Measurements from ENCODE around the gene GPX8. TPM values are rescaled to one million over a fixed set of nuclear protein-coding genes. Genes with fewer than 3 reads are reported as not detected.

The GPX8 gene
- total and polyA plus RNA-seq, 9 of the 15 experiments (the other 6 are each of a cell fraction or from before 2014, with no cell fraction given): 0.62 to 1.8 (median 1.2) TPM

DNA sequence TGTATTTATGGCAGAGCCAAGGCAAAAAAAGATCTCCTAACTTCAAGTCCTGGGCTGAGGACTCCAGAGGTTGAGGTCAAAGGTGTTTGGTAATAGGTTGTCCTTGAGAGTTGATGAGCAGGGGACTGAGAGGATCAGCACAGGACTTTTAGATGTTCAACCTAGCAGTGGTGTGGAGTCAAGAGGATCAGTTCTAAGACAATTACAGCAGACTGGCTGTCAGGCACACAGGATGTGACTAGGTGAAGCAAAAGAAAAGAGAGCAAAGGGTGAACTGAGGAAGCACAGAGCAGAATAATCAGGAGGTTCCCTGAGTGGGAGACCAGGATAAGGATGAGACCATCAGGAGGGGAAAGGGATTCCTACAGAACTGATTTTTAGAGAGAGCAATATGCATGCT, 46.6 kb upstream of the GPX8 start:
- ChIA-PET POLR2A (no interaction called here), CTCF (ENCODE audit: low intra/inter-chr PET ratio) (no interaction called here)
- in situ Hi-C loops (cut with MboI): no loop called here
- H3K9me3 ChIP-seq (replicated peaks; ENCODE audit: control insufficient read depth, insufficient read depth, low read depth, low read length): no peaks in the 10 kb centered on the region
- H3K4me3 ChIP-seq: no peak overlapping the region
- H3K9me1 ChIP-seq (ENCODE audit: control insufficient read depth, insufficient read depth, low read length): no peaks in the 10 kb centered on the region
- no peak overlapping the region for H2AFZ ChIP-seq (ENCODE audit: low read depth, low read length)
- ATAC-seq: no peak
- DNase-seq (ENCODE audit: extremely low read depth in 1 of 4, low spot score in 3 of 4): no peak
- BruUV-seq (replicated peaks): no TSS peak
- peaks cover 0 to 5% of the 10 kb centered on the region in 2 experiments; a peak in 2 of 5 replicates for H3K27me3 ChIP-seq (ENCODE audit: control insufficient read depth in 2 of 2, insufficient read depth in 2 of 2, low read length in 2 of 2)
- no peak for TF ChIP-seq SMARCA4 (IDR thresholded peaks at IDR 0.05)
- no peak for TF ChIP-seq ZBTB17 (CRISPR knock-in tag; IDR thresholded peaks at IDR 0.05)
- no peak for TF ChIP-seq ZNF75A (CRISPR knock-in tag; IDR thresholded peaks at IDR 0.05)
- TF ChIP-seq PURB (CRISPR knock-in tag; IDR thresholded peaks at IDR 0.05; ENCODE audit: low read depth): no peak
- no peak for TF ChIP-seq RFX1 (IDR thresholded peaks at IDR 0.05)
- TF ChIP-seq ZFP30 (CRISPR knock-in tag; IDR thresholded peaks at IDR 0.05; ENCODE audit: borderline replicate concordance): no peak
- TF ChIP-seq ZNF785 (CRISPR knock-in tag; IDR thresholded peaks at IDR 0.05): no peak
- TF ChIP-seq MYNN (IDR thresholded peaks at IDR 0.05): no peak
- TF ChIP-seq MYNN (CRISPR knock-in tag; IDR thresholded peaks at IDR 0.05): no peak
- no peak overlapping the region for H3K4me2 ChIP-seq (ENCODE audit: insufficient read depth, low read length)
- H3K79me2 ChIP-seq (ENCODE audit: control insufficient read depth, insufficient read depth, low read length): no peaks in the 10 kb centered on the region
- no peak for FAIRE-seq
- intact Hi-C loops (cut with micrococcal nuclease): no loop called here
- H3K9ac ChIP-seq (ENCODE audit: insufficient read depth in 1 of 2, low read depth in 2 of 2, low read length in 2 of 2): no peak overlapping the region
- no peaks in the 10 kb centered on the region for H3K36me3 ChIP-seq (ENCODE audit: control insufficient read depth, insufficient read depth, low read length)
- H3K27ac ChIP-seq (ENCODE audit: extremely low read depth, low read depth, low read length): no peak overlapping the region
- H3K4me1 ChIP-seq (replicated peaks in 1 of 2; ENCODE audit: control insufficient read depth in 2 of 2, insufficient read depth in 2 of 2, low read length in 2 of 2): no peaks in the 10 kb centered on the region
- H4K20me1 ChIP-seq (replicated peaks; ENCODE audit: control insufficient read depth, insufficient read depth, low read length): no peaks in the 10 kb centered on the region

DNA sequence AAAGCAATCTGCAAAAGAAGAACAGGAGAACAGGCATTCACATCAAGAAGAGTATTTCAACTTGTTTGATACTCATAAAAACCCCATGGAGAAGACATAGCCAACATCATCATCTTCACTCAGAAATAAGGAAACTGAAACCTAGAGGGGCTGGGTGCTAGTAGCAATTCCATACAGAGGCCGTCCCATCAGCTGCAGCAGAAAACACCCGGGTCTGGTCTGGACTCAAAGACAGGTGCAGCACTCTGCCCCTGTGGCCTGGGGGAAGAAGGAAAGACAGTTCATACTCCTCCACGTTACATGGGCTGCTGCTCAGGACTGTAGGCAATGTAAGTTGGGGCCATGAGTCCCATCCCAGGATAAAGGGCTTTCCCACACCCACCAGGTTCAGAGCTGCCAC, 45.9 kb upstream of the GPX8 start:
- intact Hi-C loops (cut with micrococcal nuclease): no loop called here
- no peak for TF ChIP-seq SETDB1 (IDR thresholded peaks at IDR 0.05; ENCODE audit: low read length)
- TF ChIP-seq ZNF347 (CRISPR knock-in tag; IDR thresholded peaks at IDR 0.05; ENCODE audit: low read depth): no peak
- TF ChIP-seq ZNF445 (CRISPR knock-in tag; IDR thresholded peaks at IDR 0.05; ENCODE audit: low read depth): no peak
- no peak for TF ChIP-seq NFYB (IDR thresholded peaks at IDR 0.05; ENCODE audit: extremely low read depth, insufficient read length)
- no peak for TF ChIP-seq ZNF778 (CRISPR knock-in tag; IDR thresholded peaks at IDR 0.05)
- no peak for TF ChIP-seq ZNF224 (CRISPR knock-in tag; IDR thresholded peaks at IDR 0.05)
- no peak for TF ChIP-seq ZNF184 (CRISPR knock-in tag; IDR thresholded peaks at IDR 0.05)
- TF ChIP-seq HNRNPLL (IDR thresholded peaks at IDR 0.05; ENCODE audit: low read depth, low read length, poor library complexity, severe bottlenecking): no peak
- TF ChIP-seq MIER1 (IDR thresholded peaks at IDR 0.05; ENCODE audit: low read depth): no peak
- no peak for TF ChIP-seq IRF1 (CRISPR knock-in tag; IDR thresholded peaks at IDR 0.05; ENCODE audit: borderline replicate concordance)

More for the DNA sequence above, 45.9 kb upstream of the GPX8 start:
- H3K4me1 ChIP-seq (replicated peaks in 1 of 2; ENCODE audit: control insufficient read depth in 2 of 2, insufficient read depth in 2 of 2, low read length in 2 of 2): no peaks in the 10 kb centered on the region
- no peak overlapping the region for H3K27ac ChIP-seq (ENCODE audit: extremely low read depth, low read depth, low read length)
- ChIA-PET CTCF (ENCODE audit: low intra/inter-chr PET ratio) (no interaction called here), POLR2A (interaction anchor here (1.2 kb wide), 1 partner anchor 29 kb away, joined by 3 read pairs; no protein-coding TSS in a partner anchor)
- no peak overlapping the region for H2AFZ ChIP-seq (ENCODE audit: low read depth, low read length)
- H3K36me3 ChIP-seq (ENCODE audit: control insufficient read depth, insufficient read depth, low read length): no peaks in the 10 kb centered on the region
- no peak overlapping the region for H3K4me3 ChIP-seq
- no peaks in the 10 kb centered on the region for H3K9me1 ChIP-seq (ENCODE audit: control insufficient read depth, insufficient read depth, low read length)
- no peaks in the 10 kb centered on the region for H4K20me1 ChIP-seq (replicated peaks; ENCODE audit: control insufficient read depth, insufficient read depth, low read length)
- H3K9me3 ChIP-seq (replicated peaks; ENCODE audit: control insufficient read depth, insufficient read depth, low read depth, low read length): no peaks in the 10 kb centered on the region
- DNase-seq (ENCODE audit: extremely low read depth in 1 of 4, low spot score in 3 of 4) (no peak), ATAC-seq (no peak), FAIRE-seq (no peak)
- no TSS peak for BruUV-seq (replicated peaks)
- 0% methylated on average over 3 of the region's 3 CpGs for WGBS (ENCODE audit: insufficient coverage, low coverage, missing lambda C conversion rate)
- no peaks in the 10 kb centered on the region for H3K79me2 ChIP-seq (ENCODE audit: control insufficient read depth, insufficient read depth, low read length)
- no peak overlapping the region for H3K9ac ChIP-seq (ENCODE audit: insufficient read depth in 1 of 2, low read depth in 2 of 2, low read length in 2 of 2)
- in situ Hi-C loops (cut with MboI): no loop called here
- H3K4me2 ChIP-seq (ENCODE audit: insufficient read depth, low read length): no peak overlapping the region
- H3K27me3 ChIP-seq (ENCODE audit: control insufficient read depth in 2 of 2, insufficient read depth in 2 of 2, low read length in 2 of 2): peaks cover 0 to 4% of the 10 kb centered on the region in 2 experiments; a peak in 2 of 5 replicates
